GM12892 (cell line): ENCODE data around the gene BUB1B.
"Not testable (repeated sequence)": the region's sequence is repeated elsewhere in the genome, so short reads cannot be mapped to it uniquely, and the experiment has no call there.

Experiments used
- DNase-seq: peaks from one replicate; pipeline ENCODE4 v3.0.0; 2011; ENCODE audit not compliant: insufficient read length
- FAIRE-seq: peaks from 2 replicates; lab custom pipeline; 2011; peaks lifted over from hg19 to GRCh38; lab: Jason Lieb, UNC
- POLR2A ChIP-seq: IDR thresholded peaks from 2 replicates; pipeline ENCODE4 v1.6.1; 2011; ENCODE audit warnings: low read depth, low read length, control low read depth
- POLR2AphosphoS5 ChIP-seq: IDR thresholded peaks from 2 replicates; pipeline ENCODE4 v1.6.1; 2011; ENCODE audit warnings: low read depth, low read length, control low read depth
- TAF1 ChIP-seq: IDR thresholded peaks from 2 replicates; pipeline ENCODE4 v1.6.1; 2011; ENCODE audit warnings: low read depth, mild to moderate bottlenecking, control low read depth, low read length, borderline replicate concordance

BUB1B gene

DNA sequence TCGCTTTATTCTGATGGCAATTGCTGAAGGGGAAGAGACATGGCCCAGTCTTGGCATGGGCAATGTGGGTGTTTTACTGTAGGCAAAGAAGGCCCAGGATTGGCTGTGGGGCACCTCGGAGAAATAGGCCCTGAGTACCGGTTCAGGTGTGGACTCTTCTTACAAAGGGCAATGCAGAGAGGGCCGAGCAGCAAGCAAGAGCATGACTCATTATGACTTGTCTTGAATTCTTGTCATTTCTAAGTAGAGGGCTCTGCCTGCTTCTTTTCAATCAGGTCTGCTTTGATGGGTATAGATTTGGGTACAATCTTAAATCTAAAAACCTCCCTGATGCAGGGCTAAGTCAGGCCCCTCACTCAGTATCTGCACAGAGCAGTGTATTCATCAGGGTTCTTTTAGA, 14.8 kb upstream of the BUB1B start:
- no peak for TF ChIP-seq POLR2AphosphoS5
- no peak for TF ChIP-seq TAF1
- TF ChIP-seq POLR2A: no peak
- DNase-seq: no peak
- no peak for FAIRE-seq

DNA sequence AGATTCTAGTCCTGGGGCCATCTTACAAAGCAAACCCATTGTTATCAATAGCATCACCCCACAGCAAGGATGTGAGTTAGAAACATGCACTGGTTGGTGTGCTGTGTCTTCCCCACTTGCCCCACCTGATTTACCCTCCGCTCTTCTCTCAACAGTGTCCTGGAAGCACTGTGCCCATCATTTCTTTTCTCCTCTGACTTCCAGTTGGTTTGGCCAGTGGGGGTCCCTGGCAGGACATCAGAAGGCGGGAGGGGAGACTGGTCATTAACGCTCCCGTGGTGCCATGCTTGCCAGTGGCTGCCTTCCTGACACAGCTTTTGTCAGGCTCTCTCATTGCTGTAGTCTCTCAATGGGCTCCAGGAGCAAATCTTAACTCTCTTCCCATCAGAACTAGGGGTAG, 11.5 kb upstream of the BUB1B start:
- no peak for DNase-seq
- no peak for FAIRE-seq
- TF ChIP-seq POLR2A: no peak
- TF ChIP-seq TAF1: no peak
- no peak for TF ChIP-seq POLR2AphosphoS5

DNA sequence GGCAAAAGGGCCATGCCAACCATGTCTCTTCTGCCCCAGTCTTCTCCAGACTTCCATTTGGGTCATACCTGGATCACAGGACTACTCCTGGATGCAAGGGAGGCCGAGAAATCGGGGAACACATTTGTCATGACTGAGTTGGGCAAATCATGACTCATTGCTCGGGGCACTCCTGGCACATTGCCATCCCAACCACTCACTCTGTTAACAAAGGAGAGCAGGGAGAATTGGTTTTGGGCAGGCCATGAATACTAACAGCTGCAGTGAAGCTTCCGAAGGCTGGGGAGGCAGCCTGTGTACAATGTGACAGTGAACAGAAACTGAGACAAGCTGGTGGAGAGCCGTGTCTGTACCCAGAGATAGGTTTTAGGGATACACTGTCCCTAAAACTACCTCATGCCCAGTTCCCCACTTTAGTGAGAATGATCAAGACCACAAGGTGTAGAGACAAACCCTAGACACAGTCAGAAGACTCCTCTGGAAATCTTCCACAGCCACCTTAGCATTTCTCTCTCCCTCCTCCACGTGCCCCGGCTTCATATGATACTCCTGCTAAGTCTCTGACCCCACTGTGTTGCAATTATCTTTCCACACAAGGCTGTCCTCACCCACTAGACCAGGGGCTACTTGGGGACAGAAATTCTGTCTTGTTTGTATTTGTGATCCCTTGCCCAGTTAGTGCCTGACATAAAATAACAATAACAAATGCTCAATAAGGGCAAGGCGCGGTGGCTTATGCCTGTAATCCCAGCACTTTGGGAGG, 10.5 kb upstream of the BUB1B start:
- FAIRE-seq: no peak
- no peak for TF ChIP-seq TAF1
- TF ChIP-seq POLR2A: no peak
- no peak for TF ChIP-seq POLR2AphosphoS5
- no peak for DNase-seq

DNA sequence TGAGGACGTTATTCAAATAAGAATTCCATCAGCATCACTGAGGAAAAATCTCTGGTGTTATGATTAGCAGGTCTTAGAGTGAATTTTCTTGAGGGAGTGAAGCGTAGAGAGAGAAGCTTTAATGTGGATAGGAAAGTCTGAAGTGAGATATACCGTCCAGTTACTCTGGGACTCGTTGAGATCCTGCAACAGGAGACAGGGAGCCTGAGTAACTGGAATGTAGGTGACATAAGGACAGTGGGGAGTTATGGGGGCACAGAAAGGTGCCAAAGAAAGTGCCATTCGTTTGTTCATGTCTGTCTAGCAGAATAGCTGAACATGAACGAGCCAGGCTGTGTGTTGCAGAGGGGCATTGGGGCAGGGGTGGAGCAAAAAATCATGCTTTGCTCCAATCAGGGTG, 9.4 kb upstream of the BUB1B start:
- TF ChIP-seq POLR2A (no peak), POLR2AphosphoS5 (no peak), TAF1 (no peak)
- DNase-seq (no peak), FAIRE-seq (no peak)

DNA sequence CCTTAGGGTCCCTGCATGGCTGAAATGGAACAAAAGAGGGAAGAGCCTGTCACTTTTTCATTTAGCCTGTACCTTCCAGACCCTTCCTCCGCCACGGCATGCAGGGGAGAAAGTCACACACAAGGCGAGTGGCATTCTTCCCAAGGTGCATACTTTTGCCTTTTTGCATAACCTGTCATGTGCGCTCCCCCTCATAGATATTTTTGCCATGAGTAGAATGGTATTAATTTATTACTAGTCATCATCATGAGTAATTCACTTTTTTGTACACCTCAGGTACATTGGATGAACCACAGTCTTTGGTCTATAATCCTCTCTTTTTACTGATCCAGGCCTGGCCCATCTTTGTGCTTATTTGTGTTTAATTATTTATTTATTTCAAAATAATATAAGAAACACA, 8.9 kb upstream of the BUB1B start:
- FAIRE-seq (no peak), DNase-seq (no peak)
- TF ChIP-seq TAF1 (no peak), POLR2AphosphoS5 (no peak), POLR2A (no peak)

DNA sequence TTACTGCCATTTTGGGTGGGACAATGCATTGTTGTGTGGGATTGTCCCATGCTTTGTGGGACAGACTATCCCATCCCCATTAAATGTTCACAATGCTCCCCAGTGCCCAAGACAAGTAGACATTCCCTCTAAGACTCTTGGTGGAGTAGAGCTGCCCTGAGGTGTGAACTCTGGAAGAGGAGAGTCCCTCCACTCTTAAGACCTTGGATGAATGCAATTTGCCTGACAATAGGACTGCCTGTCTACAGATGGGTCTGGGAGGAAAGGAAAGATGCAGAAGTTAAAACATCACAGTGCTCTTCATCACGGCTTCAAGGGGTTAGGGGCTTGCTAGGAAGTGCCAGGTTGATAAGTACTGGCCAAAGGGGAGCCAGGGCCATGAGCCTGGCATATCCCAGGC, 6.0 kb upstream of the BUB1B start:
- DNase-seq: not testable (repeated sequence)

DNA sequence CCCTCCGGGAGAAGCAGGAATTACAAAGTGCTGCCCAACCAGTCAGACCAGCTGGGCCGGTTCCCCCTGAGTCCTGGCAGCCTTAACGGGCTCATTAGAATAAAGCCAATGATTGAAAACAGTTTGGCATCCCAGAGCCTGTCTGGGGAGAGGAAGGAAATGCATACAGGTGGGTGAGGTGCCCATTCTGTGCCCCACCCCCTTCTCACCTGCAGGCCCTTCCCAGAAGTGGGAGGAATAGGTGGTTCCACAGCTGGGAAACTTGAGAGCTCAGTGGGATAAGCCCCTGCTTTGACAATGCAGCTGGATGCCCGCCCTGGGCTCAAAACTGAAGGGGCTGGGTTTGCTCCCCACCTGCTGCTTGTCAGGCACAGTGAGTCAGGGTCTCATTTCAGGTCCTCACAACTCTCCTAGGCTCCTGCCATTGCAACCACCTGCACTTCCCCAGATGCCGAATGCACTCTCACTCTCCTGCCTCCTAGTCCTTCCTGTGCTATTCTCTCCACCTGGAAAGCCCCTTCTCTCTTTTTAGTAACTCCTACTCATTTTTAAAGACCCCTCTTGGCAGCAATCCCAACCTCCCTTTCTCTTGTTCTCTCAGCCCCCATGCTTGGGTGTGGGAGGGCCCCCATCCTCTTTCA, 5.5 kb upstream of the BUB1B start:
- no peak for TF ChIP-seq POLR2AphosphoS5
- FAIRE-seq: no peak
- DNase-seq: no peak

More for the DNA sequence above, 6.0 kb upstream of the BUB1B start:
- FAIRE-seq: not testable (repeated sequence)

DNA sequence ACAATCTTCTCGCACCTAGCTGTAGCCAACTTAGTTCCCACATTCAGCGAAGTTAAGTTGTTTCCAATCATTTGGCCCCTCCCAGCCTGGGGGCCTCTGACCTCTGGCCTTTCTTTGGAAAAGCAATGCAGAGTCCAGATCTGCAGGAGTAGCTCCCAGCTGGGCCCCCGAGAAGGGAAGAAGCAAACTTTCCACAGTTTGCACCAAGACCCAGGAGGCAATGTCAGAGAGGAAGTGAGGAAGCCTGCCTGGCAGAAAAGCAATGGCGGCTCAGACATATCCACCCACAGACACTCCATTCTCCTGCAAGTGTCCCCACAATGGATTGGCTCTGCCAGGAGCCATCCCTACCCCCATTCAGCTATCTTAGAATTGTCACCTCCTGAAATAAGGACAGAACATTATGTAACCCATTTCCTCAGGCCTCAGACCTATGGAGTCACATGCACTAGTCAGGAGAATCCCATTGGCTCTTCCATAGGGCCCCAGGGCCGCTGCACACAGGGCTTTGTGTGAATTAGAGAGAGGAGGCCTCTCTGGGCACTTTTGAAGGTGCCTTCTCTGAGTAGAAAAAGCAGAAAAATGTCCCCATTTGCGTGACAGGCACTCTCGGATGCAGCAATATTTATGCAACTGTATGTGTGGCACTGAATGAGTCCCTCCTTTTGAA, 3.0 kb upstream of the BUB1B start:
- TF ChIP-seq TAF1 (no peak), POLR2AphosphoS5 (no peak), POLR2A (no peak)
- FAIRE-seq (no peak), DNase-seq (no peak)

DNA sequence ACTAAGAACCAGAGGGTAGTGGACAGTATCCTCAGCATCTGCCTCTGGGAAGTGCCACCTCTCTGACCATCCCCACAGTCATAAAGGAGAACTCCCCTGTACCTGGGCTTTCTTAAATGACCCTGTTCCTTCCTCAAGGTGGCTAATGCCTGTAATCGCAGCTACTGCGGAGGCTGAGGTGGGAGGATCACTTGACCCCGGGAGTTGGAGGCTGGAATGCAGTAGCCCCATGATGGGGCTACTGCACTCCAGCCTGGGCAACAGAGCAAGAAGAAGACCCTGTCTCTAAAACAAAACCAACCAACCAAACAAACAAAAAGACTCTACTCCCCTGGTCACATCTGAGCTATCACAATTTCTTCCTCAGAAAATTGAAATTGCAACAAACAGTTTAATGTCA, 848 bp upstream of the BUB1B start:
- no peak for TF ChIP-seq POLR2A
- no peak for TF ChIP-seq POLR2AphosphoS5
- TF ChIP-seq TAF1: no peak
- no peak for DNase-seq
- FAIRE-seq: no peak

DNA sequence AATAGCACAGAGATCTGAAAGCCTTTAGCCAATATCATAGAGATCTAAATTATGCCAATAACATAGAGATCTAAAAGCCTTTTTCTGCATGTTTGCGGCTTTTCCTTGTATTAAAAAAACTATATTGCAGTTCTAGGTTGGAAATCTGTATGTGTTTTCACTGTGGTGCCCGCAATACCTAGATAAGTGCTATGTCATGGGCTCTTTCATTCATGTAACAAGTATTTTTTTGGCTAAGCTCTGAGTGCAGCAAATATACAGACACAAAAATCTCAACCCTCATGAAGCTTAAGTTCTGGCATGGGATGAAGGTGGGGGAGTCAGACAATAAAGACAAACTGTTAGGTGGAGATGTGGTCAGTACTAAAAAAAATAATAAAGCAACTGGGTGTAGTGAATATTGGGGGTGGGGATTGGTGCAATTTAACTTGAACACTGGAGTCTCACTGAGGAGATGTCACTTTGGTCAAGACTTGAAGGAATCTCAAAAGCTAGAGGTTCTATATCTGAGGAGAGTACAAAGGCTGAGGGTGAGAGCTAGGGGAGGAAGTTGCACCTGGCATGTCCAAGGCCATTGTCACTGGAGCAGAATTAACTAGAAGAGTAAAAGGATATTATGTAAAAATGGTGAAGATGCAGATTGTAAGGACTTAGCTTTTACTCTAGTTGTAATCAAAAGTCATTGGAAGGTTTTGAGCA, 973 bp downstream of the BUB1B start:
- FAIRE-seq: no peak
- TF ChIP-seq POLR2A (no peak), POLR2AphosphoS5 (no peak), TAF1 (no peak)
- no peak for DNase-seq

DNA sequence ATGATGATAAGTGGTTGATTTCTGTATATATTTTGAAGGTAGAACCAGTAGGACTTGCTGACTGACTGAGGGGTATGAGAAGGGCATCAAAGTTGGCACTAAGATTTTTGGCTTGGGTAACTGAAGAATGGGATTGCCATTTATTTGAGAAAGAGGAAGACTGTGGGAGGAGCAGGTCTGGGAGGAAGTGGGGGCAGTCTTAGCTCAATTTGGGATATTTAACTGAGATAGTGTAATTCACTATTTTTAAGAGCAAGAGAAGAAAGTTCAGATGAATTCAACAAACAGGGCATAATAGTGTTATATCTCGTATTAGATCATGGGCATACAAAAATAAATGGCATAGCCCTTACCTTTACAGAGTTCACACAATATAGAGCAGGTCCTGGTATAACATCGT, 1.7 kb downstream of the BUB1B start:
- DNase-seq: no peak
- FAIRE-seq: no peak
- no peak for TF ChIP-seq POLR2A
- TF ChIP-seq POLR2AphosphoS5: no peak

DNA sequence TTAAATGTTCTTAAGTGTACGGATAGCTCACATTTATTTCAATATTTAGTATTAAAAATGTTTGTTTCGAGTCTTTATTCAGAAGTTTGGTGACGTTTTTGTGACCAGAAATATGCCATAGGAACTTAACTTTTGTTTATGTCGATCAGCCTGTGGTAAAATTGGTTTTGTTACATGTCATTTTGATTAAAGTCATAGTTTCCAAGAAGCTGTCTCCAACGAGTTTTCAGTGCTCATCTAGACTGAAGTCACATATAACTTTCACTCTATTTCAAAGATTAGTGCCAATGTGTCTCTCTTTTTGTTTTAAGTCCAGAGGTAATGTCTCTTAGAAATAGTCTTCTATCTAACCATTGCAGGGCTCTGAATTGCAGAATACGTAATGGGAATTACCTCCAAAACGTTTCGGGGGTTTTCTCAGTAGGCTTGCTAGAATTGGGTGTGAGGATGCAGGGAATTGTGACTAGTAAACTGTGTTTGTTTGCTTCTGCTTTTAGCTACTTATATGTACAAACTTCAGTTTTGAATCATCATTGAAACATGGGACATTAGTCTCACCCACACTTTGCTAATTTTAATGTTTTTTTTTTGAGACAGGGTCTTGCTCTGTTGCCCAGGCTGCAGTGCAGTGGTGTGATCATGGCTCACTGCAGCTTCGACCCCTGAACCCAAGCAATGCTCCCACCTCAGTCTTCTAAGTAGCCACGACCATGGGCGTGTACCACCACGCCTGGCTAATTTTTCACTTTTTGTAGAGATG, 3.0 kb downstream of the BUB1B start:
- FAIRE-seq (peak; percentile 33), DNase-seq (no peak)
- no peak for TF ChIP-seq POLR2A
- no peak for TF ChIP-seq POLR2AphosphoS5
- TF ChIP-seq TAF1: no peak

DNA sequence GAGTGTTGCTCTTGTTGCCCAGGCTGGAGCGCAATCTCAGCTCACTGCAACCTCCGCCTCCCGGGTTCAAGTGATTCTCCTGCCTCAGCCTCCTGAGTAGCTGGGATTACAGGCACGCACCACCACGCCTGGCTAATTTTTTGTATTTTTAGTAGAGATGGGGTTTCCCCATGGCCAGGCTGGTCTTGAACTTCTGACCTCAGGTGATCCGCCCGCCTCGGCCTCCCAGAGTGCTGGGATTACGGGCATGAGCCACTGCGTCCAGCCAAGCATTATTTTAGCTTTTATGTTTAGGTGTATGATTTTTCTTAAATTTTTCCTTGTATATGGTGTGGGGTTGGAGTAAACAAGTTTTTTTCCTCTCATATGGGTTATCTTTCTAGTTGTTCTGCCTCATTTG, 6.5 kb downstream of the BUB1B start:
- not testable (repeated sequence) for DNase-seq, FAIRE-seq
